Right ventricle myocardium inferior (tissue), 1 donor: ENCODE data around the gene PDIA3. TPM values are rescaled to one million over a fixed set of nuclear protein-coding genes. Genes with fewer than 3 reads are reported as not detected.
"Not testable (repeated sequence)": the region's sequence is repeated elsewhere in the genome, so short reads cannot be mapped to it uniquely, and the experiment has no call there.

ENCODE experiments used
- ATAC-seq: fragments of 200-7000 bp; cut with Tn5 transposase; one replicate; pipeline ENCODE4 v1.9.1; 2020; ENCODE audit warnings: mild to moderate bottlenecking, moderate library complexity
- DNase-seq: peaks from one replicate; pipeline ENCODE4 v3.0.0; 2021; ENCODE audit errors: missing footprints
- intact Hi-C: fragments of 100-400 bp; cut with DNase I; formaldehyde crosslinking; loops from one replicate; pipeline ENCODE4 v1.11.0; 2022
- microRNA-seq: library from miRNA; unstranded; fragments of <30 nt; microRNA quantifications from one replicate; pipeline ENCODE4 v1.2.0, GENCODE V29; 2020
- total RNA-seq: library from RNA; stranded (reverse); fragmentation: NEBNext Ultra II Directional; extraction: Animal tissue kit (Norgen Biotek cat#: 25700); gene quantifications from one replicate; pipeline ENCODE4 v1.2.1, GENCODE V29; 2021
- donor health status: DM: no; HTN: yes; CAD: no; lungs with severe emphysema.

The PDIA3 gene
- total RNA-seq, 1 donor from 2014 or later = 166 TPM

- peak; percentile 90 for ATAC-seq
- intact Hi-C loops = no loop called here
- DNase-seq = peak; percentile 97
Observed at GRCh38 chr15:43800286-43801141, 54.3 kb downstream of the PDIA3 start, which contains the start of gene HYPK. HYPK (plus strand) TSS chr15:43800599; CDS start chr15:43800623, 24 bp downstream.

- DNase-seq, intact Hi-C loops, ATAC-seq: not testable (repeated sequence)
Observed at GRCh38 chr15:43802676-43803075, 56.4 kb downstream of the PDIA3 start.

GRCh38 chr15:43808435-43808950 lies 62.3 kb downstream of the PDIA3 start:
- no peak for ATAC-seq
- no peak for DNase-seq
- intact Hi-C loops = no loop called here

- ATAC-seq = no peak
- no peak for DNase-seq
Observed at GRCh38 chr15:43808960-43809678, 62.9 kb downstream of the PDIA3 start.

GRCh38 chr15:43815064-43815463 lies 68.8 kb downstream of the PDIA3 start:
- intact Hi-C loops = loop anchor here (10.0 kb wide), 1 partner anchor 60 kb away; no protein-coding TSS in a partner anchor
- not testable (repeated sequence) for ATAC-seq, DNase-seq

More at GRCh38 chr15:43808960-43809678, 62.9 kb downstream of the PDIA3 start:
- intact Hi-C loops = no loop called here

GRCh38 chr15:43821505-43821904 lies 75.3 kb downstream of the PDIA3 start:
- ATAC-seq (no peak), DNase-seq (no peak)
- intact Hi-C loops = loop anchor here (10.0 kb wide), 1 partner anchor 47 kb away; the partner anchor contains the start of gene ELL3

Small RNA genes within 50 kb of the gene (microRNA-seq; reads per million reads assigned to microRNA genes)
- gene MIR1282 = not detected

Other genes with a start within 250 kb of the PDIA3 start
- 21.4 TPM for gene MAP1A, start 228.8 kb upstream of the PDIA3 start, total RNA-seq
- 15.7 TPM for gene PPIP5K1, start 156.2 kb upstream of the PDIA3 start, total RNA-seq
- 0.76 TPM for gene CKMT1B, start 152.4 kb upstream of the PDIA3 start, total RNA-seq
- gene STRC, start 127.6 kb upstream of the PDIA3 start, total RNA-seq = not detected
- 0.54 TPM for gene CATSPER2, start 97.6 kb upstream of the PDIA3 start, total RNA-seq
- 0.43 TPM for gene CKMT1A, start 52.6 kb upstream of the PDIA3 start, total RNA-seq
- gene ELL3, start 30.5 kb downstream of the PDIA3 start, total RNA-seq = 1.5 TPM
- 1,102 TPM for gene SERF2, start 45.9 kb downstream of the PDIA3 start, total RNA-seq
- gene SERINC4, start 53.8 kb downstream of the PDIA3 start, total RNA-seq = 0.30 TPM
- 16.4 TPM for gene HYPK, start 54.2 kb downstream of the PDIA3 start, total RNA-seq
- gene MFAP1, start 78.3 kb downstream of the PDIA3 start, total RNA-seq = 18.9 TPM
- 2.1 TPM for gene WDR76, start 80.6 kb downstream of the PDIA3 start, total RNA-seq